Thyroid gland (tissue), 4 donors: ENCODE data around the gene WWP2. TPM values are rescaled to one million over a fixed set of nuclear protein-coding genes. Genes with fewer than 3 reads are reported as not detected.
"Not testable (repeated sequence)": the region's sequence is repeated elsewhere in the genome, so short reads cannot be mapped to it uniquely, and the experiment has no call there.

ENCODE experiments used
- DNase-seq, 2 donors: peaks; one replicate each; pipeline ENCODE4 v3.0.0-alpha.2; 2019
- H3K27ac ChIP-seq, 3 donors: fragments of 200-600 bp; sonication (generic); 1 replicate in 2 of 3; 2 replicates in 1 of 3; pipeline ENCODE4 v1.5.1; 2016 to 2019; ENCODE audit warnings: mild to moderate bottlenecking in 1 of 3, moderate library complexity in 1 of 3
- H3K27me3 ChIP-seq: fragments of 200-600 bp; sonication (generic); one replicate; pipeline ENCODE4 v1.5.1; 2019
- H3K36me3 ChIP-seq, 2 donors: fragments of 200-600 bp; sonication (generic); one replicate each; pipeline ENCODE4 v1.5.1; 2016 to 2019
- H3K4me1 ChIP-seq, 2 donors: fragments of 200-600 bp; sonication (generic); one replicate each; pipeline ENCODE4 v1.5.1; 2017 to 2019
- H3K4me3 ChIP-seq, 3 donors: fragments of 200-600 bp; sonication (generic); replicated peaks in 1 of 3; 1 replicate in 2 of 3; 2 replicates in 1 of 3; pipeline ENCODE4 v1.5.1; 2016; ENCODE audit warnings: mild to moderate bottlenecking in 1 of 3
- H3K9me3 ChIP-seq: fragments of 200-600 bp; sonication (generic); one replicate; pipeline ENCODE4 v1.5.1; 2017
- CTCF ChIP-seq, 6 experiments: fragments of 200-600 bp in 3 of 6; fragments of 450-650 bp in 3 of 6; sonication (generic) in 3 of 6; IDR thresholded peaks; one replicate each; pipeline ENCODE4 v1.5.1; 2016 to 2019; ENCODE audit warnings: antibody characterized with exemption in 6 of 6, mild to moderate bottlenecking in 2 of 6, inconsistent platforms in 1 of 6, moderate library complexity in 1 of 6
- POLR2A ChIP-seq, 2 donors: fragments of 450-650 bp; IDR thresholded peaks; one replicate each; pipeline ENCODE4 v1.6.1; 2017; ENCODE audit warnings: antibody characterized with exemption in 2 of 2, mild to moderate bottlenecking in 2 of 2, moderate library complexity in 1 of 2
- WGBS, 2 donors: methylation state at CpG; one replicate each; pipeline ENCODE4 v1.1.5; 2017; 5-methylcytosine and 5-hydroxymethylcytosine counted together
- intact Hi-C: fragments of 100-400 bp; cut with DNase I; formaldehyde crosslinking; loops from one replicate; pipeline ENCODE4 v1.15.1; 2023
- total RNA-seq, 4 donors: library from RNA; depleted of rRNA; stranded (reverse); fragments of >200 nt; gene quantifications; one replicate each; pipeline ENCODE4 v1.2.3, GENCODE V29; 2016

The WWP2 gene
- total RNA-seq, 4 donors from 2014 or later: 35.9 to 72.1 (median 47.7) TPM

GRCh38 chr16:69725480-69726312 is 36.4 kb upstream of the WWP2 start:
- H3K27me3 ChIP-seq: no peaks in the 10 kb centered on the region
- intact Hi-C loops: no loop called here
- H3K27ac ChIP-seq: peak overlapping the region; percentile 84 to 92 (median 89)
- no peaks in the 10 kb centered on the region for H3K36me3 ChIP-seq
- no peak for TF ChIP-seq POLR2A (IDR thresholded peaks at IDR 0.05)
- no peak for TF ChIP-seq CTCF (IDR thresholded peaks at IDR 0.05)
- 65 to 69% methylated on average over 32 of the region's 32 CpGs for WGBS, 2 donors
- H3K9me3 ChIP-seq: no peaks in the 10 kb centered on the region
- peaks cover 45 to 46% of the 10 kb centered on the region in 2 donors for H3K4me1 ChIP-seq
- H3K4me3 ChIP-seq: peak overlapping the region; percentile 27 to 66 (median 33)
- DNase-seq: peak; percentile 15 to 18

DNA sequence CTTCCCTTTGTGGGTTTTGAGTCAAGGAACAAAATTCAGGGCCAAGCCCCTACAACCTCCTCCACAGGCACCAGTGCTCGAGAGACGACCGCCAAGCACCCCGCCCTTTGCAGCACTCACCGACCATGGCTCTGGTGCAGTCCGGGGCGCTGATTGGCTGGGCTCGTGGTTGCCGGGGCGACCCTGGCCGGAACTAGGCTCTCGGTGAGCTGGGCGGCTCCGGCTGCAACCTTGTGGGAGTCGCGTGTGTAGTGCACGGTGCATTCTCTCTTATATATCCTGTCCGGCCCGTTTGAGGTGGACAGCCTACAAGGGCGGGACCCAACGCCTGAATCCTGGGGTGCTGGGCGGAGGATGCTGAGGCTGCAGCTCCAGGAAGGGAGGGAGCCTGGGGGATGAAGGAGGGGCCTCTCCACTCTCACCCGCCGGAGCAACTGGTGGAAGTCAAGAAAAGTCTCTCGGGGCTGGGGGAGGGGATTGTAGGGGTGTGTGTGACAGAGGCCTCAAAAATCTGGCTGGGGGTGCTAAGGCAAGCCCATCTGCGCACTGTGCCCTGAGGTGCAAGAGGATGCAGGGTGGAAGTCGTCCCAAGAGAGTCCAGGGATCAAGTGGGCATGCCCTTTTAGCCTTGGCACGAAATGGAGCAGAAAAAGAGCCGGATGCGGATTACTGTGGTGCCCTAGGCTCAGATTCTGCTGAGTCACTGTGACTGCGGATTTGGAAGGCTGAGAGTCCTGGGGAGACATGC is 35.6 kb upstream of the WWP2 start, which contains the start of gene NQO1:
NQO1 (minus strand) TSS at position 248 of the 748 bp plus-strand sequence; CDS start at position 127, 121 bp downstream.
- Histone ChIP-seq H3K4me1 (peaks cover 45 to 46% of the 10 kb centered on the region in 2 donors), H3K4me3 (peak within 1 kb of the TSS; percentile 27 to 66 (median 33)), H3K27ac (peak within 1 kb of the TSS; percentile 84 to 92 (median 89)), H3K9me3 (no peaks in the 10 kb centered on the region), H3K36me3 (no peaks in the 10 kb centered on the region), H3K27me3 (no peaks in the 10 kb centered on the region)
- TF ChIP-seq CTCF (IDR thresholded peaks at IDR 0.05): no peak
- peak; percentile 80 to 93 for TF ChIP-seq POLR2A (IDR thresholded peaks at IDR 0.05)
- 1 to 2% methylated on average over 24 to 28 of the region's 31 CpGs for WGBS, 2 donors
- intact Hi-C loops: no loop called here
- peak; percentile 98 for DNase-seq

DNA sequence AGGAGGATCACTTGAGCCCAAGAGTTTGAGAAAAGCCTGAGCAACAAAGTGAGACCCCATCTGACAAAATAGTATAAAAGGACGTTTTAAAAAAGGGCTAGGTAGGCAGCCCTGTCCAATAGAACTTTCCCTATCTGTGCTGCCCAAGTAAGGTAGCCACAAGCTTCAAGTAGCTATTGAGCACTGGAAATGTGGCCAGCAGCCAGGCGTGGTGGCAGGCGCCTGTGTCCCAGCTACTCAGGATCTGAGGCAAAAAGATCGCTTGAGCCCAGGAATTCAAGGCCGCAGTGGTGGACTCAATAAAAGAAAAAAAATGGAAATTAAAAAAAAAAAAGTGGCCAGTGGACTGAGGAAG is 34.2 kb upstream of the WWP2 start:
- Histone ChIP-seq H3K27ac (peak overlapping the region; percentile 84 to 92 (median 89)), H3K9me3 (no peaks in the 10 kb centered on the region), H3K4me1 (peaks cover 45 to 46% of the 10 kb centered on the region in 2 donors), H3K36me3 (no peaks in the 10 kb centered on the region), H3K4me3 (no peak overlapping the region), H3K27me3 (no peaks in the 10 kb centered on the region)
- intact Hi-C loops: no loop called here
- no peak for TF ChIP-seq CTCF (IDR thresholded peaks at IDR 0.05)
- TF ChIP-seq POLR2A (IDR thresholded peaks at IDR 0.05): peak in 1 of 2 donors; percentile 43
- DNase-seq: peak; percentile 97
- WGBS, 2 donors: 27 to 30% methylated on average over 5 of the region's 5 CpGs

DNA sequence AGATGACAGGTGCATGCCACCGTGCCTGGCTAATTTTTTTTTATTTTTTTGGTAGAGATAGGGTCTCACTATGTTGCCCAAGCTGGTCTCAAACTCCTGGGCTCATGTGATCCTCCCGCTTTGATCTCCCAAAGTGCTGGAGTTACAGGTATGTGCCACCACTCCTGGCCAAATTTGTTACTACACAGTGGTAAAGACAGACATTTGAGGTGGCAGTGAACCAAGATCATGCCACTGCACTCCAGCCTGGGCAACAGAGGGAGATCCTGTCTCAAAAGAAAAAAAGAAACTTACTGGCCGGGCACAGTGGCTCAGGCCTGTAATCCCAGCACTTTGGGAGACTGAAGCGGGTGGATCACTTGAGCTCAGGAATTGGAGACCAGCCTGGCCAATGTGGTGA is 33.1 kb upstream of the WWP2 start:
- 90 to 95% methylated on average over 4 of the region's 4 CpGs for WGBS, 2 donors
- H3K4me3 ChIP-seq, H3K9me3 ChIP-seq, intact Hi-C loops, H3K36me3 ChIP-seq, H3K27me3 ChIP-seq: not testable (repeated sequence)
- peak overlapping the region in 2 of 3 donors; percentile 89 to 92 for H3K27ac ChIP-seq
- peak in 1 of 2 donors; percentile 22 for DNase-seq
- peaks cover 38 to 41% of the 10 kb centered on the region in 2 donors for H3K4me1 ChIP-seq

DNA sequence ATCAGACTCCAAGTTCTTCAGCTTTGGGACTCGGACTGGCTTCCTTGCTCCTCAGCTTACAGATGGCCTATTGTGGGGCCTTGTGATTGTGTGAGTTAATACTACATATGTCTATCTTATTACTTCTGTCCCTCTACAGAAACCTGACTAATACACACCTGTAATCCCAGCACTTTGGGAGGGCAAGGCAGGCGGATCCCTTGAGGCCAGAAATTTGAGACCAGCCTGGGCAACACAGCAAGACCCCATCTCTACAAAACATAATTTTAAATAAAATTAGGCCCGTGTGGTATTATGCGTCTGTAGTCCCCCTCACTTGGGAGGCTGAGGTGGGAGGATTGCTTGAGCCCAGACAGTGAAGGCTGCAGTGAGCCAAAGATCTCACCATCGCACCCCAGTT is 30.9 kb upstream of the WWP2 start:
- DNase-seq, H3K36me3 ChIP-seq, H3K9me3 ChIP-seq, H3K27ac ChIP-seq, H3K27me3 ChIP-seq, intact Hi-C loops, H3K4me3 ChIP-seq: not testable (repeated sequence)
- WGBS, 2 donors: 93 to 95% methylated on average over 4 to 5 of the region's 5 CpGs
- H3K4me1 ChIP-seq: peaks cover 26 to 33% of the 10 kb centered on the region in 2 donors
